HCT116 (cell line): ENCODE results near the gene SLC5A2. TPM values are rescaled to one million over a fixed set of nuclear protein-coding genes. Genes with fewer than 3 reads are reported as not detected.

ENCODE experiments used
- ATAC-seq: fragments of 200-7000 bp; cut with Tn5 transposase; 2 replicates; pipeline ENCODE4 v1.9.1; 2020; ENCODE audit warnings: mild to moderate bottlenecking, moderate library complexity
- BruUV-seq: library from RNA; stranded (reverse); fragments of 400-500 nt; replicated peaks from 2 replicates; lab custom pipeline; 2021; lab: Mats Ljungman, UMichigan
- CTCF ChIA-PET: fragments of 300-600 bp; sonication (Branson Sonifier 250); formaldehyde crosslinking; loops from one replicate; lab custom pipeline; 2021; ENCODE audit warnings: antibody characterized with exemption; lab: Charles Lee
- POLR2A ChIA-PET: fragments of 300-600, 350-600 bp; sonication (Branson Sonifier 250); formaldehyde crosslinking; loops from one replicate; lab custom pipeline; 2021; ENCODE audit warnings: antibody characterized with exemption; lab: Charles Lee
- RAD21 ChIA-PET, 2 experiments: fragments of 300-600 bp; sonication (Branson Sonifier 250); formaldehyde crosslinking; loops; one replicate each; lab custom pipeline; 2023; ENCODE audit warnings: low total read pairs in 2 of 2; ENCODE audit not compliant: uncharacterized antibody in 2 of 2, unreplicated experiment in 2 of 2, low non-redundant PET in 1 of 2; lab: Charles Lee
- DNase-seq: peaks from one replicate; pipeline ENCODE4 v3.0.0-alpha.2; 2010; ENCODE audit warnings: low read depth, low spot score
- H2AFZ ChIP-seq: fragments of 200-600 bp; shearing (Covaris generic), sonication (generic); 2 replicates; pipeline ENCODE4 v1.6.1; 2017; ENCODE audit warnings: low read depth, mixed run types, mixed read lengths, antibody characterized with exemption, low read length; ENCODE audit not compliant: poor library complexity, severe bottlenecking
- H3K27ac ChIP-seq: 2 replicates; pipeline ENCODE4 v1.5.1; 2012; ENCODE audit warnings: low read depth, low read length
- H3K27me3 ChIP-seq: fragments of 200-600 bp; sonication (generic); 2 replicates; pipeline ENCODE4 v1.6.1; 2016; ENCODE audit warnings: mixed run types, low read length, mixed read lengths; ENCODE audit not compliant: insufficient read depth
- H3K36me3 ChIP-seq, 2 experiments: fragments of 200-500 bp in 1 of 2; fragments of 200-600 bp in 1 of 2; sonication (Bioruptor generic) in 1 of 2; sonication (generic) in 1 of 2; 2 replicates each; pipeline versions ENCODE4 v1.5.1 to v1.6.1; 2014 to 2016; ENCODE audit warnings: low read length in 2 of 2, inconsistent platforms in 1 of 2, mixed read lengths in 1 of 2, mixed run types in 1 of 2; ENCODE audit not compliant: insufficient read depth in 2 of 2, control insufficient read depth in 1 of 2
- H3K4me1 ChIP-seq, 2 experiments: fragments of 200-600 bp in 1 of 2; sonication (generic) in 1 of 2; 2 replicates each; pipeline versions ENCODE4 v1.5.1 to v1.6.1; 2012 to 2017; ENCODE audit warnings: low read length in 2 of 2, inconsistent platforms in 1 of 2, mild to moderate bottlenecking in 1 of 2, mixed read lengths in 1 of 2, mixed run types in 1 of 2, moderate library complexity in 1 of 2; ENCODE audit not compliant: insufficient read depth in 2 of 2, control insufficient read depth in 1 of 2
- H3K4me2 ChIP-seq: fragments of 200-600 bp; sonication (generic); 2 replicates; pipeline ENCODE4 v1.6.1; 2017; ENCODE audit warnings: mixed run types, low read length, mixed read lengths
- H3K4me3 ChIP-seq, 2 experiments: fragments of 200-600 bp in 1 of 2; sonication (generic) in 1 of 2; replicated peaks in 1 of 2; 2 replicates each; pipeline ENCODE4 v1.5.1; 2011 to 2016; ENCODE audit warnings: low read length in 2 of 2, control low read depth in 1 of 2, low read depth in 1 of 2, mild to moderate bottlenecking in 1 of 2, mixed read lengths in 1 of 2, mixed run types in 1 of 2
- H3K79me2 ChIP-seq: fragments of 200-600 bp; sonication (generic); 2 replicates; pipeline ENCODE4 v1.6.1; 2017; ENCODE audit warnings: mild to moderate bottlenecking, mixed run types, low read length, moderate library complexity, mixed read lengths; ENCODE audit not compliant: insufficient read depth
- H3K9ac ChIP-seq: fragments of 200-600 bp; sonication (generic); 2 replicates; pipeline ENCODE4 v1.6.1; 2016; ENCODE audit warnings: low read length, mixed read lengths
- H3K9me2 ChIP-seq: fragments of 200-600 bp; sonication (generic), shearing (Covaris generic); 2 replicates; pipeline ENCODE4 v1.6.1; 2017; ENCODE audit warnings: mixed run types, mild to moderate bottlenecking, moderate library complexity; ENCODE audit not compliant: insufficient read depth
- H3K9me3 ChIP-seq, 2 experiments: fragments of 200-500 bp in 1 of 2; fragments of 200-600 bp in 1 of 2; sonication (Bioruptor generic) in 1 of 2; sonication (generic) in 1 of 2; 2 replicates each; pipeline ENCODE4 v1.6.1; 2014 to 2017; ENCODE audit warnings: low read length in 2 of 2, mixed read lengths in 2 of 2, inconsistent platforms in 1 of 2, low read depth in 1 of 2, mild to moderate bottlenecking in 1 of 2, mixed run types in 1 of 2, moderate library complexity in 1 of 2; ENCODE audit not compliant: control insufficient read depth in 1 of 2, insufficient read depth in 1 of 2
- H4K20me1 ChIP-seq: fragments of 200-600 bp; sonication (generic), shearing (Covaris generic); 2 replicates; pipeline ENCODE4 v1.6.1; 2017; ENCODE audit warnings: mixed run types, mild to moderate bottlenecking, moderate library complexity; ENCODE audit not compliant: insufficient read depth
- CEBPB ChIP-seq: IDR thresholded peaks from 2 replicates; pipeline ENCODE4 v1.6.1; 2012; ENCODE audit warnings: low read depth
- CTCF ChIP-seq, 3 experiments: fragments of 200-600 bp in 1 of 3; sonication (generic) in 1 of 3; IDR thresholded peaks in 2 of 3; conservative IDR thresholded peaks in 1 of 3; 2 replicates each; pipeline ENCODE4 v1.5.1; 2012 to 2017; ENCODE audit warnings: low read depth in 2 of 3, low read length in 2 of 3, antibody characterized with exemption in 1 of 3, borderline replicate concordance in 1 of 3, control low read depth in 1 of 3, mild to moderate bottlenecking in 1 of 3, mixed read lengths in 1 of 3, mixed run types in 1 of 3, moderate library complexity in 1 of 3; ENCODE audit not compliant: insufficient read depth in 1 of 3
- EGR1 ChIP-seq: IDR thresholded peaks from 2 replicates; pipeline ENCODE4 v1.6.1; 2012; ENCODE audit warnings: low read depth
- FOSL1 ChIP-seq: IDR thresholded peaks from 2 replicates; pipeline ENCODE4 v1.6.1; 2012; ENCODE audit warnings: low read depth
- JUND ChIP-seq: IDR thresholded peaks from 2 replicates; pipeline ENCODE4 v1.6.1; 2012
- MAX ChIP-seq: IDR thresholded peaks from 2 replicates; pipeline ENCODE4 v1.6.1; 2012
- POLR2A ChIP-seq: IDR thresholded peaks from 2 replicates; pipeline ENCODE4 v1.7.0; 2011; ENCODE audit warnings: borderline replicate concordance; ENCODE audit not compliant: insufficient read depth, insufficient read length; ENCODE audit errors: extremely low read depth
- POLR2AphosphoS5 ChIP-seq: IDR thresholded peaks from 2 replicates; pipeline ENCODE4 v1.6.1; 2011; ENCODE audit warnings: mild to moderate bottlenecking, low read depth, low read length, moderate library complexity
- RAD21 ChIP-seq: IDR thresholded peaks from 2 replicates; pipeline ENCODE4 v1.6.1; 2012; ENCODE audit warnings: low read depth, mild to moderate bottlenecking
- SP1 ChIP-seq: IDR thresholded peaks from 2 replicates; pipeline ENCODE4 v1.6.1; 2012; ENCODE audit warnings: low read depth
- SRF ChIP-seq: IDR thresholded peaks from 2 replicates; pipeline ENCODE4 v1.6.1; 2012; ENCODE audit warnings: low read depth
- TCF7L2 ChIP-seq: IDR thresholded peaks from 2 replicates; pipeline ENCODE4 v1.7.0; 2011; ENCODE audit warnings: borderline replicate concordance, inconsistent platforms; ENCODE audit not compliant: insufficient read depth, insufficient read length; ENCODE audit errors: extremely low read depth
- YY1 ChIP-seq: IDR thresholded peaks from 2 replicates; pipeline ENCODE4 v1.6.1; 2011; ENCODE audit warnings: low read length, low read depth, moderate library complexity, mild to moderate bottlenecking; ENCODE audit not compliant: insufficient replicate concordance; ENCODE audit errors: extremely low read depth
- ZBTB33 ChIP-seq: IDR thresholded peaks from 2 replicates; pipeline ENCODE4 v1.6.1; 2011; ENCODE audit warnings: mild to moderate bottlenecking, low read length, moderate library complexity; ENCODE audit not compliant: insufficient replicate concordance; ENCODE audit errors: extremely low read depth
- ZFX ChIP-seq: fragments of 450-650 bp; IDR thresholded peaks from 2 replicates; pipeline ENCODE4 v1.6.1; 2017
- intact Hi-C: fragments of 100-400 bp; cut with micrococcal nuclease; formaldehyde crosslinking; loops from 2 replicates; pipeline ENCODE4 v1.10.0; 2022
- total RNA-seq: library from RNA; stranded (reverse); gene quantifications from one replicate; pipeline ENCODE4 v1.2.1, GENCODE V29; 2021; ENCODE audit not compliant: unreplicated experiment

SLC5A2 gene
- total RNA-seq, 1 experiment from 2014 or later = 0.10 TPM

- peak; percentile 90 for DNase-seq
- CTCF ChIA-PET = interaction anchor here (0.5 to 1.0 kb wide), 12 partner anchors 8 to 401 kb away, joined by 3 to 32 read pairs (median 3); partner anchors contain the start of genes ARMC5, SLC5A2 and ZNF267
- TF ChIP-seq SP1 = peak; percentile 60
- no peak for TF ChIP-seq ZBTB33
- TF ChIP-seq EGR1 = no peak
- TF ChIP-seq SRF = no peak
- TF ChIP-seq CEBPB = no peak
- no peak for TF ChIP-seq FOSL1
- TF ChIP-seq YY1 = no peak
- TF ChIP-seq POLR2A = no peak
- TF ChIP-seq CTCF (IDR thresholded peaks at IDR 0.05 in 2 of 3, conservative IDR thresholded peaks at IDR 0.05 in 1 of 3; ENCODE audit: borderline replicate concordance in 1 of 3, insufficient read depth in 1 of 3, low read depth in 2 of 3, low read length in 2 of 3) = peak; percentile 80 to 98 (median 86)
- no peak for TF ChIP-seq JUND
- no peak for TF ChIP-seq MAX
- TF ChIP-seq ZFX = no peak
- TF ChIP-seq POLR2AphosphoS5 = peak; percentile 63
- TF ChIP-seq TCF7L2 = no peak
- peak; percentile 67 for TF ChIP-seq RAD21
- peak overlapping the region; percentile 98 for H3K4me2 ChIP-seq
- peak overlapping the region; percentile 66 to 72 for H3K4me3 ChIP-seq
- H3K9me2 ChIP-seq = no peaks in the 10 kb centered on the region
- POLR2A ChIA-PET = interaction anchor here (1.0 kb wide), 1 partner anchor 13 kb away, joined by 4 read pairs; the partner anchor contains the start of gene ARMC5
- peak overlapping the region; percentile 94 for H2AFZ ChIP-seq
- H4K20me1 ChIP-seq = no peaks in the 10 kb centered on the region
- RAD21 ChIA-PET = interaction anchor here in 1 of 2 experiments (0.6 kb wide), 1 partner anchor 234 kb away, joined by 3 read pairs; no protein-coding TSS in a partner anchor
- no TSS peak for BruUV-seq
- no peaks in the 10 kb centered on the region for H3K27me3 ChIP-seq
- H3K27ac ChIP-seq = peak overlapping the region; percentile 78
- H3K79me2 ChIP-seq = no peaks in the 10 kb centered on the region
- ATAC-seq = peak; percentile 89
- H3K9ac ChIP-seq = peak overlapping the region; percentile 71
- H3K4me1 ChIP-seq = peaks cover 11 to 34% of the 10 kb centered on the region in 2 experiments
- no peaks in the 10 kb centered on the region for H3K36me3 ChIP-seq
- intact Hi-C loops = loop anchor here (5.0 kb wide), 1 partner anchor 225 kb away; no protein-coding TSS in a partner anchor
- no peaks in the 10 kb centered on the region for H3K9me3 ChIP-seq
Measured at GRCh38 chr16:31472709-31473203, 10.2 kb upstream of the SLC5A2 start.
